ENCODE results near the gene C12orf42. TPM values are rescaled to one million over a fixed set of nuclear protein-coding genes. Genes with fewer than 3 reads are reported as not detected.

C12orf42 gene
- total and polyA plus RNA-seq, 8 donors, result 0.11 to 0.20 TPM; not detected in 6

DNA sequence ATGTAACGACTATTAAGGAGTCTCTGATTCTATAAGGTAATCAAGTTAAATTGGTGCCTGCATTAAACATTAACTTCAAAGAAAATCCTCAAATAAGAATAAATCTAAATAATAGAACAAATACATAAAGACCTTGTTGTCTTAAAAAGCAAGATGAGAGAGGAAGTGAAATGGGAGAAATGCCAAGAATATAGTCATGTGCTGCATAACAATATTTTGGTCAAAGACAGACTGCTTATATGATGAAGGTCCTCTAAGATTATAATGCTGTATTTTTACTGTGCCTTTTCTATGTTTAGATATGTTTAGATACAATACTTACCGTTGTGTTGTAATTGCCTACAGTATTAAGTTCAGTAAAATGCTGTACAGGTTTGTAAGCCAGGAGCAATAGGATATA lies 213.6 kb downstream of the C12orf42 start:
- no peaks in the 10 kb centered on the region for H3K4me1 ChIP-seq
- H3K27me3 ChIP-seq, result no peaks in the 10 kb centered on the region
- no peak overlapping the region for H3K4me3 ChIP-seq
- ATAC-seq (no peak), DNase-seq (no peak)
- no peaks in the 10 kb centered on the region for H3K9me3 ChIP-seq
- intact Hi-C loops (cut with DNase I), result no loop called here
- H3K36me3 ChIP-seq, result no peaks in the 10 kb centered on the region
- no peak overlapping the region for H3K27ac ChIP-seq
- TF ChIP-seq, protein P1, sequence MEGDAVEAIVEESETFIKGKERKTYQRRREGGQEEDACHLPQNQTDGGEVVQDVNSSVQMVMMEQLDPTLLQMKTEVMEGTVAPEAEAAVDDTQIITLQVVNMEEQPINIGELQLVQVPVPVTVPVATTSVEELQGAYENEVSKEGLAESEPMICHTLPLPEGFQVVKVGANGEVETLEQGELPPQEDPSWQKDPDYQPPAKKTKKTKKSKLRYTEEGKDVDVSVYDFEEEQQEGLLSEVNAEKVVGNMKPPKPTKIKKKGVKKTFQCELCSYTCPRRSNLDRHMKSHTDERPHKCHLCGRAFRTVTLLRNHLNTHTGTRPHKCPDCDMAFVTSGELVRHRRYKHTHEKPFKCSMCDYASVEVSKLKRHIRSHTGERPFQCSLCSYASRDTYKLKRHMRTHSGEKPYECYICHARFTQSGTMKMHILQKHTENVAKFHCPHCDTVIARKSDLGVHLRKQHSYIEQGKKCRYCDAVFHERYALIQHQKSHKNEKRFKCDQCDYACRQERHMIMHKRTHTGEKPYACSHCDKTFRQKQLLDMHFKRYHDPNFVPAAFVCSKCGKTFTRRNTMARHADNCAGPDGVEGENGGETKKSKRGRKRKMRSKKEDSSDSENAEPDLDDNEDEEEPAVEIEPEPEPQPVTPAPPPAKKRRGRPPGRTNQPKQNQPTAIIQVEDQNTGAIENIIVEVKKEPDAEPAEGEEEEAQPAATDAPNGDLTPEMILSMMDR (IDR thresholded peaks at IDR 0.05), result no peak

DNA sequence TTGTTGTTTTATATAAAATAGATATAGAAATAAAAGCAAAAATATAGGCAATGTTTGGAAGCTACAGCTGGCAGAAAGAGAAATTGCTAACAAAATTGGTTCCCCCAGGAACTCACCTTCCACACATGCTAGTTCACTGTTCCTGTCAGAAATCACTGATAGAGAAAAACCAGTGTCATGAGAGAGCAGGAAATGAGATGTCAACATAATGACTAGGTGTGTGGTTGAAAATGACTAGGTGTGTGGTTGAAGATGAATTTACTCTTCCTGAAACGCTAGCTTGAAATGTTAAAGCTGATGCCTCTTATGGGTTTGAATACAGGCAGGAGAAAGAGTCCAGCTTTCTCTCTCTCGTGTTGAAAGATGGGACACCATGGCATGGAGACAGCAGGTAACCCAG lies 216.3 kb downstream of the C12orf42 start:
- Histone ChIP-seq H3K27me3 (no peaks in the 10 kb centered on the region), H3K9me3 (no peaks in the 10 kb centered on the region), H3K4me1 (no peaks in the 10 kb centered on the region), H3K27ac (no peak overlapping the region), H3K36me3 (no peaks in the 10 kb centered on the region), H3K4me3 (no peak overlapping the region)
- TF ChIP-seq, protein P1 (IDR thresholded peaks at IDR 0.05), result no peak
- DNase-seq (no peak), ATAC-seq (no peak)
- intact Hi-C loops (cut with DNase I), result no loop called here

- H3K27me3 ChIP-seq, result no peaks in the 10 kb centered on the region
- no peak overlapping the region for H3K4me3 ChIP-seq
- no peak overlapping the region for H3K27ac ChIP-seq
- H3K9me3 ChIP-seq, result no peaks in the 10 kb centered on the region
- TF ChIP-seq, protein P1 (IDR thresholded peaks at IDR 0.05), result no peak
- H3K36me3 ChIP-seq, result no peaks in the 10 kb centered on the region
- no peaks in the 10 kb centered on the region for H3K4me1 ChIP-seq
- intact Hi-C loops (cut with DNase I), result no loop called here
- ATAC-seq (no peak), DNase-seq (no peak)
These were observed 217.4 kb downstream of the C12orf42 start for GRCh38 chr12:103278329-103278728.

- no peak for DNase-seq
- Histone ChIP-seq H3K4me1 (no peaks in the 10 kb centered on the region), H3K27me3 (no peaks in the 10 kb centered on the region), H3K36me3 (no peaks in the 10 kb centered on the region), H3K9me3 (no peaks in the 10 kb centered on the region), H3K27ac (no peak overlapping the region), H3K4me3 (no peak overlapping the region)
- TF ChIP-seq, protein P1 (IDR thresholded peaks at IDR 0.05), result no peak
- ATAC-seq, result no peak
- intact Hi-C loops (cut with DNase I), result no loop called here
These were observed 222.1 kb downstream of the C12orf42 start for GRCh38 chr12:103273645-103274044.

GRCh38 chr12:103272949-103273348 lies 222.8 kb downstream of the C12orf42 start:
- intact Hi-C loops (cut with DNase I), result no loop called here
- no peaks in the 10 kb centered on the region for H3K27me3 ChIP-seq
- no peak for ATAC-seq

More at GRCh38 chr12:103272949-103273348, 222.8 kb downstream of the C12orf42 start:
- Histone ChIP-seq H3K9me3 (no peaks in the 10 kb centered on the region), H3K27ac (no peak overlapping the region), H3K4me1 (no peaks in the 10 kb centered on the region), H3K36me3 (no peaks in the 10 kb centered on the region), H3K4me3 (no peak overlapping the region)
- no peak for DNase-seq
- TF ChIP-seq, protein P1 (IDR thresholded peaks at IDR 0.05), result no peak

Measured in left lung (tissue), 10 donors.